ENCODE measurements around the gene RSPH1.

DNA sequence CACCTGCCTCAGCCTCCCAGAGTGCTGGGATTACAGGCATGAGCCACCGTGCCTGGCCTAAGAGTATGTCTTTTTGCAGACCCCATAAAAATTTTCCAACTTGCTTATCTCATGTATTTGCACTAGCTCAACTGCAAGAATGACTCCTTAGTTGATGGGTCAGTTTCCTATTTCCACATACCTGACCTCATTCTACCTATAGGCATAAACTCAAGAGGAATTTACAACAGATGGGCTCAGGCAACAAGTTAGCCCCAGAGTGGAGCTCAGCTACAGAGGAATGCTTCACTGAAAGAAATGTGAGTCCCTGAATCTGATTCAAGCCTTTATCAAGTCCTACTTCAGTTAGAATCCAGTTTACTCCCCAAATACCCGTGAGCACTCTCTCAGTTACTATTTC is 12.3 kb upstream of the RSPH1 start:
- TF ChIP-seq CEBPB (IDR thresholded peaks at IDR 0.05; ENCODE audit: low read depth): no peak
- no peak for TF ChIP-seq EZH2 (IDR thresholded peaks at IDR 0.05)
- TF ChIP-seq CTCF (IDR thresholded peaks at IDR 0.05 in 2 of 3, conservative IDR thresholded peaks at IDR 0.05 in 1 of 3; ENCODE audit: borderline replicate concordance in 1 of 3, insufficient read depth in 1 of 3, low read depth in 2 of 3, low read length in 2 of 3): no peak
- TF ChIP-seq, protein P1, sequence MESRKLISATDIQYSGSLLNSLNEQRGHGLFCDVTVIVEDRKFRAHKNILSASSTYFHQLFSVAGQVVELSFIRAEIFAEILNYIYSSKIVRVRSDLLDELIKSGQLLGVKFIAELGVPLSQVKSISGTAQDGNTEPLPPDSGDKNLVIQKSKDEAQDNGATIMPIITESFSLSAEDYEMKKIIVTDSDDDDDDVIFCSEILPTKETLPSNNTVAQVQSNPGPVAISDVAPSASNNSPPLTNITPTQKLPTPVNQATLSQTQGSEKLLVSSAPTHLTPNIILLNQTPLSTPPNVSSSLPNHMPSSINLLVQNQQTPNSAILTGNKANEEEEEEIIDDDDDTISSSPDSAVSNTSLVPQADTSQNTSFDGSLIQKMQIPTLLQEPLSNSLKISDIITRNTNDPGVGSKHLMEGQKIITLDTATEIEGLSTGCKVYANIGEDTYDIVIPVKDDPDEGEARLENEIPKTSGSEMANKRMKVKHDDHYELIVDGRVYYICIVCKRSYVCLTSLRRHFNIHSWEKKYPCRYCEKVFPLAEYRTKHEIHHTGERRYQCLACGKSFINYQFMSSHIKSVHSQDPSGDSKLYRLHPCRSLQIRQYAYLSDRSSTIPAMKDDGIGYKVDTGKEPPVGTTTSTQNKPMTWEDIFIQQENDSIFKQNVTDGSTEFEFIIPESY (IDR thresholded peaks at IDR 0.05; ENCODE audit: extremely low read depth, insufficient replicate concordance, low read length): no peak
- no peak for TF ChIP-seq POLR2A (IDR thresholded peaks at IDR 0.05; ENCODE audit: borderline replicate concordance, extremely low read depth, insufficient read depth, insufficient read length)
- no peak for TF ChIP-seq EZH2phosphoT487 (IDR thresholded peaks at IDR 0.05; ENCODE audit: borderline replicate concordance)
- TF ChIP-seq, protein P2, sequence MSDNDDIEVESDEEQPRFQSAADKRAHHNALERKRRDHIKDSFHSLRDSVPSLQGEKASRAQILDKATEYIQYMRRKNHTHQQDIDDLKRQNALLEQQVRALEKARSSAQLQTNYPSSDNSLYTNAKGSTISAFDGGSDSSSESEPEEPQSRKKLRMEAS (IDR thresholded peaks at IDR 0.05): no peak
